HG02840 (cell line): Measurements from ENCODE around the gene SLC12A8.

ENCODE experiments used
- ATAC-seq: cut with Tn5 transposase; IDR thresholded peaks from one replicate; pipeline ENCODE4 v1.9.1; 2021; ENCODE audit warnings: mild to moderate bottlenecking, moderate library complexity, moderate number of reproducible peaks; ENCODE audit not compliant: unreplicated experiment, low FRiP score

Gene SLC12A8

GRCh38 chr3:125188955-125189354 lies 23.6 kb downstream of the SLC12A8 start:
- ATAC-seq: no peak

DNA sequence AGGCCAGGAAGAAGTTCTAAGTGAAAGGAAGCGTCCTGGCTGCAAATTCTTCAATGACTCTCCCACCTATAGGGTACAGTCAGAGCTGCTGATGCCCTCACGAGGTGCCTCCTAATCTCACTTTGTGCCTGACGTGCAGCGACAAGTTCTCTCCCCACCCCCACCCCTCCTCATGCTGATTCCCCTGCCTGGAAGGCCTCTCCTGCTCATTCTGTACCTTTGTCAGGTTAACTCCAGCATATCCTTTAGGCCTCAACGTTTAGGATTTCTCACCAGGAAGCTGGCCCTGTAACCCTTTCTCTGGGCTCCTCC lies 25.0 kb downstream of the SLC12A8 start:
- ATAC-seq: no peak

DNA sequence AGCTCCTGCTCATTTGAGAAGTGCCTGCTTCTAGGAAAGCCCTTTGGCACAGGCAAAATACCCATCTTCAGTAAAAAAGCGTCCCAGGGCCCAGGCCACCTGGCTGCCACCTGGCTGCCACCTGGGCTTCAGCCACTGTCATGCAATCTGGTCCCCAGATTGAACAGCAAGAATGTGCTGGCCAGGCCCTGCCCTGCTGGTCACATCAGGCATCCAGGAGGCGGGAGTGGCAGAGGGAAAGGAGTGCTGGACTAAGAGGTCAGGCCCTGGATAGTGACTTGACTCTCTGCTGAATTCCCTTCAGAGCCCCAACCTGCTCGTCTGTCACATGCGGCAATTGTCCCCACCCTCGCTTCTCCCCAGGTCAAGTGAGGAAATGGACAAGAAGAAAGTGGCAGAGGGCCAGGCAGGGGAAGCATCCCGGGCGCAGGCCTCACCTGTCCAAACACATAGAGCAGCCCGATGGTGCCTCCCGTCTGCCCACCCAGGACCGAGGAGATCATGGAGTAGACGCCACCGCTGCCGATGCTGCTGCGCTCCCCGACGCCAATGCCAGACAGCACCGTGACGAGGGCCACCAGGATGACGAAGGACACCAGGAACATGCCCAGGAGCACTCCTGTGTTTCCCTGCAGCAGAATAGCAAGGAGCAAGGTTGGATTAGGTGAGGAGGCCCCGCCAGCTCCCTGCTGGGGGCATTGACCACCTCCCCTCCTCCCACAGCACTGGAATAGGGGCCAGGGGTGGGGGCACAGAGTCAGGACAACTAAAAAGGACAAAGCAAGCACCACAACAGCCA lies 25.5 kb downstream of the SLC12A8 start:
- ATAC-seq: no peak

GRCh38 chr3:125186261-125186787 lies 26.2 kb downstream of the SLC12A8 start:
- ATAC-seq: no peak

- no peak for ATAC-seq
Measured at GRCh38 chr3:125185805-125186204, 26.7 kb downstream of the SLC12A8 start.

DNA sequence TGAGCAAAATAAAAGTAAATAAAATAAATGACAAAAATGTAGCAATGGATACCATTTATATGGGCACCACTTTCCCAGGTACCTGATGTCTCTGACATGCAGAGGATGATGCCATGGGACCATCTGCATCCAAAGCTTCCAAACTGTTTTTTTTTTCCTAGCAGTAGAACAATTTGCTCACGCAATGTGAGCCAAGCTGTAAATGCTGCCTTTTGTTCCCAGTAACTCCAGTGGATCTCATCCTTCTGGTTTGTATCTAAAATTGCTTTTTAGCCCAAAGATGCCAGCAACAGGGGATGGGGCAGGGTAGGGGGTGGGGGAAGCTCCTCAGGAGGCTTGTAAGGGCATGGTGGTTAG lies 32.7 kb downstream of the SLC12A8 start:
- ATAC-seq: no peak

DNA sequence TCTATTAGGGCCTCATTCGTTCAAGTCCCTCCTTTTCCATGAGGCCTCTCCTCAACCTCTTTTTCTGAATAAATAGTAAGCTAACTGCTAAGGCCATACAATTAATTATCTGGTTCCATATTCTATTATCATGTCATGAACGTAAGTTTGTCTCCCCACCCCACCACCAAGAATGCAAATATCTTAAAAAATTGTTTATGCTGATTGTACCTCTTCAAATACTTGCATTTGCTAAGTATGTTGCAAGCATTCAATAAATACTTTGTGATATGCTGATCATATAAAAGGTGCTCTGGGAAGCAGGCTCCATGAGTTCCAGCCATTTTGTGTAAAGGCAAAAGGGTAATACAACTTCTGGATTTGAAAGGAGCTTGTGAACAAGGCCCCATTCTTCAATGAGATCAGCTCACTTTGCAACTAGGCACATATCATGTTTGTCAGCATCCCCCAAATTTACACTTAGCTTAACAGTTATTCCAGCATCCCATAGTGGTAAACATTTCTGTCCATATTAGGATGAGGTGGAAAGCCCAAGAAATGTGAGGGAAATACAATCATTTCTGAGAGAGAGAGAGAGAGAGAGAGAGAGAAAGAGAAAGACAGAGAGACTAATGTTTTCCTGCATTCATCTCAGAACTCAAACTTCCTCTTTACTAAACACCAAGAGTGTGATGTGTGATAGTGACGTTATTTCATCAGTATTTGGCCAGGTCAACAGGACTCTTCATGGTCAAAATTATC lies 33.2 kb downstream of the SLC12A8 start:
- no peak for ATAC-seq

- no peak for ATAC-seq
Measured at GRCh38 chr3:125177746-125178145, 34.8 kb downstream of the SLC12A8 start.

DNA sequence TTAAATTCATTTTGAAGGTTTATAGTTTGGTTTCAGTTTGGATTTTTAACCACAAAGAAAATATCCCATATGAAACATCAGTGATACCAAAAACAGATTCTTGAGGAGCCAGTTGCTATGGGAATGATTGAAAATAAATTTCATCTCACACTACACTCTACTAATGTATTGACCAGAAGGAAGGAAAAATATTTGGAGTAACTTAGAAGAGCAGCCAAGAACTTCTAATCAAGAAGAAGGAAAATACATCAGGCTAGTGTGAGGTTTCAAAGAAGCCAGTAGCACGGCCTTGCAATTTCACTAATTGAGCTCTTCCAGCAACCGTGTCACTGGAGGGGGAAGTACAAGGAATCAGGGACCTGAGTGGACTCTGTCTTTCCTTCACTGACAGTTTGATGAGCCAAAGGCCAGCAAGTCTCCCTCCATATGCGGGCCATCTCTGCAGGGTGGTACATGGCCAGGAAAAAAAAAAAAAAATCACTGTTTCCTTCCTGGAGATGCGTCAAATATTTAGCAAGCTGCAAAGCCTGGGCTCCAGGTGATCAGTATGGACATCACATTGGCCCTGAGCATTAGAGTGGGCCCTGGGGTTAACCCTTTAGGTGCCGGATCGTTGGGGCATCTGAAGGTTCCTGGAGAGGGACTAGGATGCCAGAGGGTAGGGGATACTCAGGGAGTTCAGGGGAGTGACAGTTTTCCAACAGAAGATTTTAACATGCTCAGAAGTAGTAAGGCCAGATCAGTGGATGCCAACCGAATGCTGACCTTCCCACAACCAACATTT lies 37.1 kb downstream of the SLC12A8 start:
- ATAC-seq: no peak

DNA sequence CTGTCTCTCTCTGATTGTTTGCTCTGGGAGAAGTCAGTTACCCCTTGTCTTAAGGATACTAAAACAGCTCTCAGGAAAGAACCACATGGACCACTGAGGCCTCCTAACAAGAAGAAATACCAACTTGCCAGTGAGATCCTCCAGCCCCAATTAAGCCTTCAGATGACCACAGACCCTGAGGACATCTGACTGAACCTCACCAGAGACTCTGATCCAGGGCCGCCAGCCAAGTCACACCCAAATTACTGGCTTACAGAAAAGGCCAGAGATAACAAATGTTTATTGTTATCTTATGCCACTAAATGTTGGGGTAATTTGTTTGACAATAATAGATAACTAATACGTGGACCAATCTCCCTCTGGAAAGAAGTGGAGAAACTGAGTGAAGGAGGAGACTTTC lies 40.2 kb downstream of the SLC12A8 start:
- no peak for ATAC-seq

GRCh38 chr3:125168711-125169393 lies 43.7 kb downstream of the SLC12A8 start:
- ATAC-seq: no peak

DNA sequence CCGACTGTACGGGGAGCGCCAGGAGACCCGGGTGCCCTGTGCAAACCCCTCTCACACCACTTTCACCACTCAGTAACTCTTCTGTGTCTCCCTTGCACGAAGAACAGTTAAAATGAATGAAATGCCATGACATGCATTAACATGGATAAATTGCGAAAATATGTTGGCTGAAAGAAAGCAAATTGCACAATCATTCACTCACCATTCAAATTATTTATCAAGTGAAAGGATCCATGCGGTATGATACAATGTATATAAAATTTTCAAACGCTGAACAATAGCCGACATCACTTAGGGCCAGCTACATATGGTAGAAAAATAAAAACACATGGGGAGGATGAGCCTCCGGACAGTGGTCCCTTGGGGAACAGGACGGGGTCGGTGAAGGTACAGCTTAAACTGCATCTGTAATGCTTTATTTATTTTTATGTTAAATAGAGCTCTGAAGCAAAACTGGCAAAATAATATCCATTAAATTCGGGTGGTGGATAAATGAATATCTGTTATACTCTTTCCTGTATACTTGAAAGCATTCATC lies 45.9 kb downstream of the SLC12A8 start:
- ATAC-seq: no peak

DNA sequence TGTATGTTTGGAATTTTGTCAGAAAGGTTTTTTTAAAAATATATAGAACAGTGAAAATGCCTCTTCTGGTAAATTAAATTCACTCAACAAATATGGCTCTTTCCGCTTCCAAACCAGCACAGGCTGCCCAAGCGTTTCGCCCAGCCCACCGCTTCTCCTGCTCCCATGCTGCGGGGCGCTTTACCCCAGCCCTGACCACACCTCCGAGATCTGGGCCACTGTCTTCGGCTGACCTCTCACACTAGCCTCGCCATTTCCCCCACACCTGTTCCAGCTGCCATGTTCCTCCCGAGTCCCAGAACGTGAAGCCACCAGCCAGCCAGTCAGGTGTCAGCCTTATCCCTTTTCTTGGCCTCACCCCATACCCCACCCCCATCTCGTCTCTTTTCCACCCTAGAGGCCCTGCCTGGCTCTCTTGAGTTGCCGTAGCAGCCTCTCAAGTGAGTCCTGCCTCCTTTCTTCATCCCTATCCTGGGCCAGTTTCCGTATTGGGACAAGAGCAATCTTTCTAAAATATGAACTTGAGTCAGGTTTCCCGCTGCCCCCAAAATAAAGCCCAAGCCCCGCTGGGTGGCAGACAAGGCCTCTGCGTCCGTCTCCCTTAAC lies 46.5 kb downstream of the SLC12A8 start:
- ATAC-seq: no peak

GRCh38 chr3:125165189-125165947 lies 47.2 kb downstream of the SLC12A8 start:
- no peak for ATAC-seq

DNA sequence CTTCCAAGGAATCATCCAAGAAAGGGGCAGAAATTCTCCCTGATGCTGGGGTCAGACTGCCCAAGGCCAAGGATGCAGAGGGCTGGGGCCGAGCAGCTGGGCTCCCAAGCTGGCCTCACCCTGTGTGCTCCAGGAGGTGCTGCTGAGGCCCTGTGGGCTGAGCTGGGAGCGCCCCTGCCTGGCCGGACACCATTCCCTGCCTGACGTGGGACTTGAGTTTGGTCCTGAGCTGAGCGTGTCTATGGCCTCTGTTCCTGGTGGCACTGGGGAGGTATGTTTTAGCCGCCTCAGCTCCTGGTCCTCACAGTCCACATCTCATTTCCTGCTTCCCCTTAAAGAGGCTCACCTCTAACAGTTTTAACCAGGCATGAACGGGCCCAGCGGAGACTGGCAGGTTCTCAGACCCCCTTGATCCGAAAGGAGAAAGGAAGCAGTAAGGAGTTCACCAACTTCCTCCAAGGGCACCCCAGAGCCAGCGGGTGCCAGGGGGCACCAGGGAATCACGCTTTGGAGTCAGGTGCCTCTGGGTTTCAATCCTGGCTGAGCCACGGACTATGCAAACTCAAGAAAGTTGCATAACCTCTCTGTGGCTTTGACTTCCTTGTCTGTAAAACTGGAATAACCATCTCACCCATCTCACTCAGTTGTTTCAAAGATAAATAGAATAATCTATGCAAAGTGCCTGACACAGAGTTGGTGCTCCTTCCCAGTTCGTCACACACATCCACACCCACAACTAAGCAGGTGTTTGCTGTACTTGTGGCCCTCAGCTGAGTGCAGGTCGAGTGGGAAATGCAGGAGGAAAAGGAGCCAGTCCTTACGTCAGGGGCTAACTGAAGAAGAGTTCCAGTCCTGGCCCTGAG lies 48.6 kb downstream of the SLC12A8 start:
- ATAC-seq: no peak

DNA sequence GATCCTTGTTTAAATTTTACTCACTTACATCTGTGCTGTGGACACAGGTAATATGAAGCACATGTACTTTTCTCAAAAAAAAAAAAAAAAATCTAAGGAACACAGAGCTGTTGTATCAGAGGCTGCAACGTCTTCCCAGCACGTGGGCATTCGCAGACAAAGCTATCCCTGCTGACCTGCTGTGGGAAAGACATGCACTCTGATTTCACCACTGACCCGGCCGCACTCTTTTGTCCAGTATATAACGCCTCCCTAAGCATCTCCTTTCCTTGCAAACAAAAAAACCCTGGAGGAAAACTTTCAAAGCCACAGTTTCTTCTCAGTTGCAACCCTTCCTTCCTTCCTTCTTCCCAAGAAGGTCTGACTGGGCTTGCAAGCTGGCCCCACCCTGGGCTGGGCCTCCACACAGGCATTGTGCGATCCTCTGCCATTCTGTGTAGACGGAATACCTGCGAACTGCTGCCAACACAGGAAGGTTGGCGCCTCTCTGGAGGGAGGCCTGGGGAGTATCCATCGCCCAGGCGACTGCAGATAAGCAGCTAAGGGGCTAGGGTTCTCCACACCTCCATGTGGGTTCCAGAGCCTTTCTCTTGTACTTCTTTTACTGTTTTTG lies 50.8 kb downstream of the SLC12A8 start:
- no peak for ATAC-seq

GRCh38 chr3:125160606-125161371 lies 51.8 kb downstream of the SLC12A8 start:
- no peak for ATAC-seq
